Measurements from ENCODE around the gene COA3. TPM values are rescaled to one million over a fixed set of nuclear protein-coding genes. Genes with fewer than 3 reads are reported as not detected.

COA3 gene
- total RNA-seq, 1 donor from 2014 or later = 59.8 TPM

DNA sequence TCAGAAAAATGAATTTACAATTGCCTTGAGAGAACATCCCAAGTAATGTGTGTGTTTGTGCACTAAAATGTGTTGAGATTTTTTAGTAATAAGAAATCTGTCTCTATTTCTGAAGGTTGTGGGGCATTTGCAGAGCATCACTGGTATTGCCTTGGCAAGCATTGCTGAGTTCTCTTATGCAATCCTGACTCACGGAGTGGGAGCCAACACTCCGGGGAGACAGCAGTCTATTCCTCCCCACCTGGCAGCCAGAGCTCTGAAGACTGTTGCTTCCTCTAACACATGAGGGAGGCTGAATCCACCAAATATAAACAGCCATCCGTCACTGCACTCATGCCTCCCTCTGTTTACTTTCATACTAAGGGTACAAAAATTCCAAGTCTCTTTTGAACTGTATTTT is 10.7 kb upstream of the COA3 start:
- DNase-seq (ENCODE audit: low read depth) (peak; percentile 74), FAIRE-seq (no peak)
- TF ChIP-seq, protein P1, sequence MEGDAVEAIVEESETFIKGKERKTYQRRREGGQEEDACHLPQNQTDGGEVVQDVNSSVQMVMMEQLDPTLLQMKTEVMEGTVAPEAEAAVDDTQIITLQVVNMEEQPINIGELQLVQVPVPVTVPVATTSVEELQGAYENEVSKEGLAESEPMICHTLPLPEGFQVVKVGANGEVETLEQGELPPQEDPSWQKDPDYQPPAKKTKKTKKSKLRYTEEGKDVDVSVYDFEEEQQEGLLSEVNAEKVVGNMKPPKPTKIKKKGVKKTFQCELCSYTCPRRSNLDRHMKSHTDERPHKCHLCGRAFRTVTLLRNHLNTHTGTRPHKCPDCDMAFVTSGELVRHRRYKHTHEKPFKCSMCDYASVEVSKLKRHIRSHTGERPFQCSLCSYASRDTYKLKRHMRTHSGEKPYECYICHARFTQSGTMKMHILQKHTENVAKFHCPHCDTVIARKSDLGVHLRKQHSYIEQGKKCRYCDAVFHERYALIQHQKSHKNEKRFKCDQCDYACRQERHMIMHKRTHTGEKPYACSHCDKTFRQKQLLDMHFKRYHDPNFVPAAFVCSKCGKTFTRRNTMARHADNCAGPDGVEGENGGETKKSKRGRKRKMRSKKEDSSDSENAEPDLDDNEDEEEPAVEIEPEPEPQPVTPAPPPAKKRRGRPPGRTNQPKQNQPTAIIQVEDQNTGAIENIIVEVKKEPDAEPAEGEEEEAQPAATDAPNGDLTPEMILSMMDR (IDR thresholded peaks at IDR 0.05; ENCODE audit: insufficient read depth, low read length, severe bottlenecking) = no peak
- Histone ChIP-seq H3K36me3 (ENCODE audit: control insufficient read depth, insufficient read depth, low read length) (peaks cover 13% of the 10 kb centered on the region), H3K27me3 (ENCODE audit: control insufficient read depth, insufficient read depth, low read length) (no peaks in the 10 kb centered on the region), H3K4me3 (ENCODE audit: low read depth, low read length) (no peak overlapping the region)

DNA sequence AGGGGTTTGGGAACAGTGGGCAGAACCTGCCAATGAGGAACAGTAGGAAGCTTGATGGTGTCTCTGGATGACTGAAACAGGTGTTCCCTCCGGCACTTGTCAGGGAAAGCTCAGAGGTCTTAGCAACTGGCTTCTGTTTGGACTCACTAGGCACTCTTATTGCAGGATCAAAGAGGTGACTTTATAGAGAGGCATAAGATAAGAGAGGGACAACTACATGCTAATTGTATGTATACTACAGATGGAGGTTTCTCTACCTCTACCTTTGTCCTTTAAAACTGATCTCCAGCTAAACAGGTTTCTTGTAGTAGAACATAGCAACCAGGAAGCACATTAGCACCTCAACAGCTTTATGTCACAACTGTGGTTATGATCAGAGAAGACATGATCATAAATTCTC is 7.7 kb upstream of the COA3 start:
- no peak for FAIRE-seq
- TF ChIP-seq, protein P1 (IDR thresholded peaks at IDR 0.05; ENCODE audit: insufficient read depth, low read length, severe bottlenecking) = no peak
- Histone ChIP-seq H3K4me3 (ENCODE audit: low read depth, low read length) (no peak overlapping the region), H3K36me3 (ENCODE audit: control insufficient read depth, insufficient read depth, low read length) (peaks cover 7% of the 10 kb centered on the region), H3K27me3 (ENCODE audit: control insufficient read depth, insufficient read depth, low read length) (no peaks in the 10 kb centered on the region)
- DNase-seq (ENCODE audit: low read depth) = no peak

- Histone ChIP-seq H3K36me3 (ENCODE audit: control insufficient read depth, insufficient read depth, low read length) (no peaks in the 10 kb centered on the region), H3K27me3 (ENCODE audit: control insufficient read depth, insufficient read depth, low read length) (no peaks in the 10 kb centered on the region), H3K4me3 (ENCODE audit: low read depth, low read length) (no peak overlapping the region)
- DNase-seq (ENCODE audit: low read depth) = no peak
- TF ChIP-seq, protein P1 (IDR thresholded peaks at IDR 0.05; ENCODE audit: insufficient read depth, low read length, severe bottlenecking) = no peak
- FAIRE-seq = no peak
Measured at GRCh38 chr17:42804918-42805367, 6.4 kb upstream of the COA3 start.

GRCh38 chr17:42803074-42803883 is 4.8 kb upstream of the COA3 start:
- FAIRE-seq (no peak), DNase-seq (ENCODE audit: low read depth) (no peak)
- TF ChIP-seq, protein P1 (IDR thresholded peaks at IDR 0.05; ENCODE audit: insufficient read depth, low read length, severe bottlenecking) = no peak
- H3K36me3 ChIP-seq (ENCODE audit: control insufficient read depth, insufficient read depth, low read length) = no peaks in the 10 kb centered on the region
- H3K4me3 ChIP-seq (ENCODE audit: low read depth, low read length) = no peak overlapping the region
- no peaks in the 10 kb centered on the region for H3K27me3 ChIP-seq (ENCODE audit: control insufficient read depth, insufficient read depth, low read length)

DNA sequence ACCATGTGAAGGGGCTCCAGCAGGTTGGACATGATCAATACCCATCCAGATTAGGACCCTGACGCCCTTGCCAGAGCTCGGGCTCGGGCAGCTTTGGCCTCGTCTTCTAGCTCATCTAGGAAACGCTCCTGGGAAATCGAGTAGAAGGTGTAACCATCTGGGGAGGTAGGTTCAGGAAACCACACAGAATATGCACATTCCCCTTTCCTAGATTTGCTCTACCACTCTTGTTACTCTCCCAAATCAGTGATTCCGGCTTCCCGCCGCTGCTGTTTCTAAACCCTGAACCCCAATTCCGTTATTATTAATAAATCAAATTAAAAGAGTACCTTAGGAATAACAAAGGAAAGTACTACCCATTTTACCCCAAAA is 507 bp downstream of the COA3 start:
- H3K36me3 ChIP-seq (ENCODE audit: control insufficient read depth, insufficient read depth, low read length) = peaks cover 4% of the 10 kb centered on the region
- DNase-seq (ENCODE audit: low read depth) (no peak), FAIRE-seq (no peak)
- H3K27me3 ChIP-seq (ENCODE audit: control insufficient read depth, insufficient read depth, low read length) = no peaks in the 10 kb centered on the region
- H3K4me3 ChIP-seq (ENCODE audit: low read depth, low read length) = peak overlapping the region; percentile 76
- TF ChIP-seq, protein P1 (IDR thresholded peaks at IDR 0.05; ENCODE audit: insufficient read depth, low read length, severe bottlenecking) = no peak
